Measurements from ENCODE around the gene MICALL2.

The MICALL2 gene

DNA sequence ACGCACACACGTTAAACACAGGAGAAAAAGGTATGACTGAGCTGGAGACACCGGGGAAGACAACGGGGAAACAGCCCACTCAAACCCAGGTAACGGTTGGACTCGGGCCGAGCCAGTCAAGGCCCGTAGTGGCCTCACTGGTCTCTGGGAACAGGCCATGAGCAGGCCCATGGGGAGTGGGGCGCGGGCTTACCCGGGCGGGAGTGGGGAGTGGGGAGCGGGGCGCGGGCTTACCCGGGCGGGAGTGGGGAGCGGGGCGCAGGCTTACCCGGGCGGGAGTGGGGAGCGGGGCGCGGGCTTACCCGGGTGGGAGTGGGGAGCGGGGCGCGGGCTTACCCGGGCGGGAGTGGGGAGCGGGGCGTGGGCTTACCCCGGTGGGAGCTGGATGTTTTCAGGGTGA lies 33.4 kb upstream of the MICALL2 start:
- no peak for DNase-seq

GRCh38 chr7:1492221-1492620 lies 33.0 kb upstream of the MICALL2 start:
- DNase-seq = no peak

DNA sequence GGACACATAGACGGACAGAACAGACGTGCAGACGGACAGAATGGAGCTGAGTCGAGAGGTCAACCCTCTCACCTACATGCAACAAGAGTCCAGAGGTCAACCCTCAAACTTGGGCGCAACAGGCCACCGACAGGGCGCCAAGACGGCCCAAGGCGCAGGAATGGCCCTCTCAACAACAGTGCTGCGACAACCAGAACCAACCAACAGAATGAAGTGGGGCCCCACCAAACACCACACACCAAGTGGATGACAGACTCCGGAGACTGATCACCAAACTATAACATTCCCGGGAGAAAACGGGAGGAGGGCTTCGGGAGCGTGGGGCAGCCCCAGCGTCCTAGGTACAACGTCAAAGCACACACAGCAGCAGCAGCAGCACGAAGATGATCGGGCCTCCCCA lies 31.6 kb upstream of the MICALL2 start:
- DNase-seq = no peak

GRCh38 chr7:1489336-1489735 lies 30.1 kb upstream of the MICALL2 start:
- DNase-seq = no peak

DNA sequence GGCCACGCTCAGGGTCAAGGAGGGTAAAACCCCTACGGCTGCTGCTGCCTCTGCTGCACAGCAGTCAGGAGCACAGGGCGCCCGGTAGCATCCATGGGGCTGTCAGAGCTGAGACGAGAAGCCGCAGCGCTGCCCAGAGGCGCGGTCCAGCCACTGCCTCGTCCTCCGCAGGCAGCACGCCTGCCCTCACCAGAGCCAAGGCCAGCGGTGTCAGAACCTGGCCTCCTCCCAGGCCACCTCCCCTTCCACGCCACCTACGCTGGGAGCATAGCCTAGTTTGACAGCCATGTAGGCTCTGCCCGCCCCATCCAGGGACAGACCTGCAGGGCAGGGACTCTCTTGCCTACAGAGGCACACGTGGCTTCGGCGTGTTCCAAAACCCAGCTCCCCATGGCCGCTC lies 28.7 kb upstream of the MICALL2 start:
- no peak for DNase-seq

DNA sequence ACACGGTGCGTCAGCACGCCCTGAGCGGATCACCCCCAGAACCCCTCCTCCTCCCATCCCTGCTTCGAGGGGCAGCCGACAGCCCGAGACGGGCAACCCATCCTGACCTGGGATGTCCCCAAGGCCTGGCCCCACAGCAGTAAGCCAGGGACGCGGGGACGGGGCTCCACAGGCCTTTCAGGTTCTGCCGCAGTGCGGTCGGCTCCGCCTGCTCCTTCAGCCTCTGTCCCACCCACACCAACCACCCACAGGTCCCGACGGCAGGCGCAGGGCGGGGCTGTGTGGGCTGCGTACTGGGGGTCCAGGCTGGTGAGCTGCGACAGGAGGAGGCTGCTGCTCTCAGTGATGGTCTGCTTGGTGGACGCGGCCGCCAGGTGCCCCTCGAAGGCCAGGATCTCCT lies 28.2 kb upstream of the MICALL2 start:
- no peak for DNase-seq

GRCh38 chr7:1486571-1486970 lies 27.3 kb upstream of the MICALL2 start:
- DNase-seq = no peak

DNA sequence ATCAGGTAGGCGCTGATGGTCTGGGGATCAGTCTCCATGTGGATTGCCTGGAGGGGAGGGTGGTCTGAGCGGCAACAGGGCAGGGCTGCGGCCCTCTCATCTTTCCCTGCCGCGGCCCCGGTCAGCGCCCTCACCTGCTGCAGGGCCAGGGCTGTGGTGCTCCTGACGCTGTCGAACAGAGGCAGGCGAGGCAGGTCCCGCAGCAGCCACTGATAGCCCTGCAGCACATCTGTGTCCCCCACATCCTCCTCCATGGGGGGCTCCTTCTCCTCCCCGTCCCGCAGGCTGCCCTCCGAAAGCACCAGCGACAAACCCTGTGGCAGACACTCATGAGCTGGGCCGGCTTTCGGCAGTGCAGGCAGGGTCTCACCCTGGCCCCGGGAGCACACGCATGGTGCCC lies 25.9 kb upstream of the MICALL2 start:
- no peak for DNase-seq

DNA sequence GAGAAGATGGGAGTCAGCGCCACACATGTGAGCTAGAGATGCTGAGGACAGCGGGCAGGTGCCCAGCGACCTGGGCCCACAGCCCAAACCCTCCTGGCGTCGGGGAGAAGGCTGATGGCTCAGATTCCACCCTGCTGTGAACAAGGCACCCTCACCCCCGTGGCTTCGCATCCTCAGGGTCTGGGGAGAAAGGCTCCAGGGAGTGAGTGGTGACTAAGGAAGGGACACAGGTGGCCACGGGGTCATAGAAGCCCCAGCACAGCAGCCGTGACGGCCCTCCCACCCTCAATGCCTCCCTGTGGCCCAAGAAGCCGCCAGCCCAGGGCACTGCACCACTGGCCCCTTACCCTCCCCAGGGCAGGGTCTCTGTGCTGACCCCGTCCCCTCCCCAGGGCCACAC lies 25.3 kb upstream of the MICALL2 start:
- no peak for DNase-seq

GRCh38 chr7:1483536-1484505 lies 24.6 kb upstream of the MICALL2 start:
- DNase-seq = no peak

DNA sequence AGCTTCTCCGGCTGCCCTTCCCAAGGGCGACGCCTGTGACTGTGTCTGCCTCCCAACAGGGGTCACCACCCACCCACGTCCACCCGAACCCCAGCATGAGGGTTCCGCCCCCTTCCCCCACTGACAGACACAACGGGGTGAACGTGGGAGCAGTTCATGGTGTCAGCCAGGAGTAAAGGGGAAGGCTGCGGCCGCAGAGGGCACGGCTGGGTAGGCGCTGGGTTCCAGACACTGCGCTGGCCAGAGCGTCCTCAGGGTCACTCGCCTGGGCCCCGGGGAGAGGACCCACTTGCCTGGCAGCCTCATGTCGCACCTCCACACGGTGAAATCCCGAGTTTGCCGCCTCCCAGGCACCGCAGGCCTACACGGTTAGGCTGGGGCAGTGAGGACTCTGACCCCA lies 23.8 kb upstream of the MICALL2 start:
- no peak for DNase-seq

GRCh38 chr7:1481300-1481699 lies 22.0 kb upstream of the MICALL2 start:
- no peak for DNase-seq

DNA sequence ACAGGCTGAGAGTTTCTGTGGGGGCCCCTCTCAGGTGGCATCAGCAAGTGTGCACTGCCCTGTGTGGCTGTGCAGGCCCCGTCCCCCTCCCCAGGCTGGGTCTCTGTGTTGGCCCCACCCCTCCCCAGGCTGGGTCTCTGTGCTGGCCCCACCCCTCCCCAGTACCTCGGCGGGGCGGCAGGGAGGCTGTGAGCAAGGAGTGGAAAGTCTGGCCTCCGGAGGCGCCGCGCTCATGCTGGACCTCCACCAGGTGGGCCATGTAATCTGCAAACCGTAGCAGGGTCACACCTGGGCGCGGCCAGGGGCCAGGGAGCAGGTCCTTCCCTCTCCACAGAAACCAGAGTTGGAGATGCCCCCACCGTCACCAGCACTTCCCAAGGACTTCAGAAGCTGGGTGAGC lies 21.4 kb upstream of the MICALL2 start:
- DNase-seq = no peak

- DNase-seq = no peak
These were observed 20.0 kb upstream of the MICALL2 start for GRCh38 chr7:1479287-1479686.

- no peak for DNase-seq
These were observed 19.2 kb upstream of the MICALL2 start for GRCh38 chr7:1478480-1478879.

DNA sequence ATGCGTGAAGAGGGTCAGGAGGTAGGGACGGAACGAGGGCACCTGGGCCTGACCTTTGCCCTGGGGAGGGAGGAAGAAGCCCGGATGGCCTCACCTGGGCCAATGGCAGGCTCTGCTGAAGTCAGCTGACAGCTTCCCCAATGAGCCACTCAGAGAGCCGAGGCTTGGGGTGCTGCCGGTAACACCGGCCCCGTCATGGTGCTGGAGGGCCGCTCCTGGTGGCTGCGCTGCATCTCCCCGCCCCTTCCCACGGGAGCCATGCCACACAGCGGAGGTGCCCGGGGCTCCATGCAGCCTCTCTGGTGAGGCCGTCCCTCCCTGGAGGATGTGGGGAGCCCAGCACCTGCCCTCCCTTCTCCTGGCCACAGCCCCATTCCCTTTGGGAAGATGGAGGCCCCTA lies 17.6 kb upstream of the MICALL2 start:
- no peak for DNase-seq

DNA sequence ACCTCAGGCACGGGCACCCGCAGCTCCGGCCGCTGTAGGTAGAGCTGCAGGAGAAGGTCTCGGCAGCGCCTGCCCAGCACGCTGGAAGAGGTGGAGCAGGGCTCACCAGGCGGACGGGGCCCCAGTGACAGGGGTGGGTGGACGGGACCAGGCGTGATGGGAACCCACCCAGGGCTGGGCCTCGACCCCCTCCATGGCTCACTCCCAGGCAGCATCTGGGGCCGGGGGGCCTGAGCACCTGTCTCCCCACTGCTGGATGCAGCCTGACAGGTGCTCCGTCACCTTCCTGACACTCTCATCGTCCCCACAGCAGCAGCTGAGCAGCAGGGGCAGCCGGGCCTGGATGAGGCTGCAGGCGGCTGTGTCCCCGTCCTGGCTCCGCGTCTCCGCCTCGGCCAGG lies 16.7 kb upstream of the MICALL2 start:
- DNase-seq = no peak

DNA sequence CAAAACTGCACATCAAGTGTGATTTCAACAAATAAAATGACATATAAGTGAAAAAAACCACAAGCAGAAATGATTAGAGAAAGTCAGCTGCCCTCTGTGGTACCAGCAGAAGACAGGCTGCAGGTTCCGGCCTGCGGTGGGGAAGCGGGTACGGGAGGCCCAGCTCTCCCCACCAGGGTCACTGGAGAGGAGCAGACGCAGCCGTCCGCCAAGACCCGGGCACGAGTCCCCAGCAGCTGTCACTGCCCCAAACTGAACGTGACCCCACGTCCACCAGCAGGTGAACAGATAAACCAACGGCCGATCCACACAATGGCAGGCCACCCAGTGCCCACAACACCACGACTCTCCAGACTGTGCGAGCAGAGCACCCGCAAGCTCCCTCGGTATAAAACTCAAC lies 16.1 kb upstream of the MICALL2 start:
- DNase-seq = no peak

DNA sequence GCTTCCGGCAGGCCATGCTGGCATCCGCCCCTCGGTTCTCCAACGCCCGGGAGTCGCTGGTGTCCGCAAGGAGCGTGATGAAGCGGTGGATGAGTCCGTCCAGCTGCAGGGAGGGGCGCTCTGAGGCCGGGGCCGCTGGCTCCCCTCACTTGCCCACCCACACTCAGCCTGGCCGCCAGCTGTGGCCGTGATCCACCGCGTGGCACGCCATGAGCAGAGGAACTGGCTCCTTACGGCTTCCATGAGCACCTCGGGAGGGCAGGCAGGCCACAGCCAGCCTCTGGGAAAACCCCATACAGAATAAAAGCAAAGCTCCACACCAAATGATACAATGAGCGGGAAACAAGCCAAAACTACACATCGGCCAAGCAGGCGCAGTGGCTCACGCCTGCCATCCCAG lies 15.5 kb upstream of the MICALL2 start:
- no peak for DNase-seq

GRCh38 chr7:1473864-1474512 lies 14.7 kb upstream of the MICALL2 start:
- peak; percentile 54 to 59 for DNase-seq

DNA sequence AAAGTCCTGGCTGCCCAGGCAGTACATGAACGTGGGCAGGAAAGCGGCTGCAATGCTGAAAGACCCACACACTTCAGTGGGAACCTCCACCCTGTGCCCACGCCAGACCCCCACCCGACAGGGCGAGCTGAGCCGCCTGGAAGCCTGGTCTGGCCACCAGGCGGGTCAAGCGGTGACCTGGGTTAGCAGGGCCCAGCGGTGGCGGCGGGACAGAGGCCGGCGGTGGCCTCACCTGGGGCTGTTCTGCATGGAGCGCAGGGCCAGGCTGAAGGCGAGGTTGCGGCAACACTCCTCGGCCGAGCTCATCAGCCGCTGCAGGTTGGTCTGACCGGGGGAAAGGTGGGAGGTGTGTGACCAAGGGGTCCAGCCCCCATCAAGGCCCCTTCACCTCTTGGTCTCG lies 11.6 kb upstream of the MICALL2 start:
- DNase-seq = no peak

- no peak for DNase-seq
These were observed 9.5 kb upstream of the MICALL2 start for GRCh38 chr7:1468643-1469298.

GRCh38 chr7:1468203-1468602 lies 8.9 kb upstream of the MICALL2 start:
- no peak for DNase-seq

Measured in NCI-H1930 (cell line).